ENCODE measurements around the gene SP140. TPM values are rescaled to one million over a fixed set of nuclear protein-coding genes. Genes with fewer than 3 reads are reported as not detected.

The SP140 gene
- total RNA-seq, 1 donor from 2014 or later: 0.11 TPM

DNA sequence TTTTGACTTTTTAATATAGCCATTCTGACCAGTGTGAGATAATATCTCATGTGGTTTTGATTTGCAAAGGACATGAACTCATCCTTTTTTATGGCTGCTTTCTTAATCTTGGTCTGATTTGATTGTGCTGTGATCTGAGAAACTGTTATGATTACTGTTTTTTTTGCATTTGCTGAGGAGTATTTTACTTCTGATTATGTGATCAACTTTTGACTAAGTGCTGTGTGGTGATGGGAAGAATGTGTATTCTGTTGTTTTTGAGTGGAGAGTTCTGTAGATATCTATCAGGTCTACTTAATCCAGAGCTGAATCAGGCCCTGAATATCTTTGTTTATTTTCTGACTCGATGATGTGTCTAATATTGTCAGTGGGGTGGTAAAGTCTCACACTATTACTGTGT is 118.2 kb downstream of the SP140 start:
- no peaks in the 10 kb centered on the region for H3K4me1 ChIP-seq
- intact Hi-C loops (cut with DNase I): no loop called here
- no peaks in the 10 kb centered on the region for H3K27me3 ChIP-seq
- TF ChIP-seq, protein P1, sequence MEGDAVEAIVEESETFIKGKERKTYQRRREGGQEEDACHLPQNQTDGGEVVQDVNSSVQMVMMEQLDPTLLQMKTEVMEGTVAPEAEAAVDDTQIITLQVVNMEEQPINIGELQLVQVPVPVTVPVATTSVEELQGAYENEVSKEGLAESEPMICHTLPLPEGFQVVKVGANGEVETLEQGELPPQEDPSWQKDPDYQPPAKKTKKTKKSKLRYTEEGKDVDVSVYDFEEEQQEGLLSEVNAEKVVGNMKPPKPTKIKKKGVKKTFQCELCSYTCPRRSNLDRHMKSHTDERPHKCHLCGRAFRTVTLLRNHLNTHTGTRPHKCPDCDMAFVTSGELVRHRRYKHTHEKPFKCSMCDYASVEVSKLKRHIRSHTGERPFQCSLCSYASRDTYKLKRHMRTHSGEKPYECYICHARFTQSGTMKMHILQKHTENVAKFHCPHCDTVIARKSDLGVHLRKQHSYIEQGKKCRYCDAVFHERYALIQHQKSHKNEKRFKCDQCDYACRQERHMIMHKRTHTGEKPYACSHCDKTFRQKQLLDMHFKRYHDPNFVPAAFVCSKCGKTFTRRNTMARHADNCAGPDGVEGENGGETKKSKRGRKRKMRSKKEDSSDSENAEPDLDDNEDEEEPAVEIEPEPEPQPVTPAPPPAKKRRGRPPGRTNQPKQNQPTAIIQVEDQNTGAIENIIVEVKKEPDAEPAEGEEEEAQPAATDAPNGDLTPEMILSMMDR (IDR thresholded peaks at IDR 0.05): no peak
- no peak overlapping the region for H3K4me3 ChIP-seq
- no peak for DNase-seq (ENCODE audit: low spot score in 2 of 2)
- peaks cover 0 to 11% of the 10 kb centered on the region in 2 donors for H3K36me3 ChIP-seq
- peaks cover 0 to 7% of the 10 kb centered on the region in 2 donors for H3K9me3 ChIP-seq
- no peak overlapping the region for H3K27ac ChIP-seq

DNA sequence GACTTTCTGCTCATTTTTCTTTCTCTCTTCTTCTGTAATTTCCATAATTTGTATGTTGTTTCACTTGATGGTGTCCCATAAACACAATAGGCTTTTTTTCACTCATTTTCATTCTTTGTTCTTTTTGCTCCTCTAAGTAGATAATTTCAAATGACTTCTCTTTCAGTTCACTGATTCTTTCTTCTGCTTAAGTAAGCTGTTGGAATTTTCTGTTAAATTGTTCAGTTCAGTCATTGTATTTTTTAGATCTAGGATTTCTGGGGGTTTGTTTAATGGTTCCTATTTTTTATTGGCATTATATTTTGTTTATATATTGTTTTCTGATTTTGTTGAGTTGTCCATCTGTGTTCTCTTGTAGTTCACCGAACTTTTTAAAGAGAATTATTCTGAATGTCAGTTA is 120.9 kb downstream of the SP140 start:
- intact Hi-C loops (cut with DNase I): no loop called here
- Histone ChIP-seq H3K36me3 (peaks cover 0 to 11% of the 10 kb centered on the region in 2 donors), H3K4me3 (no peak overlapping the region), H3K27ac (no peak overlapping the region), H3K4me1 (no peaks in the 10 kb centered on the region), H3K9me3 (peaks cover 0 to 7% of the 10 kb centered on the region in 2 donors), H3K27me3 (no peaks in the 10 kb centered on the region)
- DNase-seq (ENCODE audit: low spot score in 2 of 2): no peak
- TF ChIP-seq, protein P1 (IDR thresholded peaks at IDR 0.05): no peak

DNA sequence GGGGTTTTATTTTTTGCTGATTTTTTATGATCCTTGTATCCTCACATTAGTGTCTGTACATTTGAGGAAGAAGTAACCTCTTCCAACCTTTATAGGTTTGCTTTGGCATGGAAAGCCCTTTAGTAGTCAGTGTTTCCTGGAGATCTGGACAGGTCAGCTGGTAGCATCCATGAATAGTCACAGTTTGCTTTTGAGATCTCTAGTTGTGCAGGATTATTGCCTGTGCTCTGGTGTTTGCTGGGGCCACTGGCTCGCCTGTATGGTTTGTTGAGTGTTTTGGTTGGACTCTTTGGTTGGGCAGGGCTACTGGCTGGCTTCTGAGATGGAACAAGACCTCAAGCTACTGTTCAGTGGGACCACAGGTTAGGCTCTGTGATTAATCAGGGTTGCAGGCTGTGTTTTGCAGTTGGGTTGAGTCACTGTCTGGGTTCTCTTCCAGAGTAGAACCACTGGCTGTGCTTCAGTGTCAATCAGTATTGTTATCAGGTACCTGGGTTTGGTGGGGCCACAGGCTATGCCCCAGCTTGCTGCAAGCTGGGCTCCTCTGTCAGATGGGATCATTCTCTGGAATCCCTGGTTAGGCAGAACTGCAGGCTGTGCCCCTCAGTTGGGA is 121.5 kb downstream of the SP140 start:
- TF ChIP-seq, protein P1 (IDR thresholded peaks at IDR 0.05): no peak
- H3K4me1 ChIP-seq: no peaks in the 10 kb centered on the region
- intact Hi-C loops (cut with DNase I): no loop called here
- no peak for DNase-seq (ENCODE audit: low spot score in 2 of 2)
- H3K9me3 ChIP-seq: peaks cover 0 to 7% of the 10 kb centered on the region in 2 donors
- H3K4me3 ChIP-seq: no peak overlapping the region
- H3K27me3 ChIP-seq: no peaks in the 10 kb centered on the region
- no peak overlapping the region for H3K27ac ChIP-seq
- peaks cover 0 to 11% of the 10 kb centered on the region in 2 donors for H3K36me3 ChIP-seq

DNA sequence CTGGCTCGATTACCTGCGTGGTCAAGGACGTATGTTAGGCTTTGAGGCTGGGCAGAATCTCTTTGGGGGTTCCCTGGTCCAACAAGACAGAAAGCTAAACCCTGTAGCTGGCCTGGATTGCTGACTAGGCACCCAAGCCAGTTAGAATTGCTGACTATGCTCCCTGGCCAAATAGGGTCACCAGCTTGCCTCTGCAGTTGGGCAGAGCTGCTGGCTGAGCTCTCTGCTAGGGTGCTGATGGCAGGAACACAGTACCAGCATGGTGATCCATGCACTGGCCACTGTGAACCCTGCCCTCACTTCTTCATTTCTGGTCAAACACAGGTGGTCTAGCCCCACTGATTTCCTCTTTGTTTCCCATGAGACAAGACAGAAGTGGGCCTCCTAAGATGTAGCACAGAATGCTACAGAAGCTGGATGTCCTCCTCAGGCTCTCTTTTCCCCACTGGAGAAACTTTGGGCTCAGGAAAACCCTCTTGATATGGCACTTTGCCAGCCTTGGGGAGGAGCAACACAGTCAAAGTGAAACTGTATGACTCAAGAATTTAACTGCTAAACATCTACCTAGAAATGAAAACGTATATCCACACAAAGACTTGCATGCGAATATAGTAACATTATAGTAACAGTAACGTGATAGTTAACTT is 122.2 kb downstream of the SP140 start:
- TF ChIP-seq, protein P1 (IDR thresholded peaks at IDR 0.05): no peak

DNA sequence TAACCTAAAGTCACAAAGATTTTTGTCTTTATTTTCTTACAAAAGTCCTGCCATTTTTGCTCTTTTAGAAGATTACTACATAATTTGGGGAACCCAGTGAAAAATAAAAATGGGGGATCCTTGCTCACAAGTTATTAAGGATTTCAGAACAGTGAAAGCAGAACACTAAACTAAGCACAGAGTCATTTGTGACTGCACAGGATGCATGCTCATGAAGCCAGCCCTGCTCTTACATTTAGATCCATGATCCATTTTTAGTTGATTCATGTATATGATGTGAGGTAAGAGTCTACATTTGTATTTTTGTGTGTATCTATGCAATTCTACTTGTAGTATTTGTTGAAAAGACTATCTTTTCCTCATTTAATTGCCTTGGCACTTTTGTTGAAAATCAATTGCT is 123.3 kb downstream of the SP140 start:
- Histone ChIP-seq H3K4me3 (no peak overlapping the region), H3K36me3 (peaks cover 0 to 11% of the 10 kb centered on the region in 2 donors), H3K27ac (no peak overlapping the region), H3K9me3 (peaks cover 0 to 7% of the 10 kb centered on the region in 2 donors), H3K27me3 (no peaks in the 10 kb centered on the region), H3K4me1 (no peaks in the 10 kb centered on the region)
- intact Hi-C loops (cut with DNase I): no loop called here
- no peak for DNase-seq (ENCODE audit: low spot score in 2 of 2)
- TF ChIP-seq, protein P1 (IDR thresholded peaks at IDR 0.05): no peak

More for the DNA sequence above, 122.2 kb downstream of the SP140 start:
- H3K27ac ChIP-seq: no peak overlapping the region
- DNase-seq (ENCODE audit: low spot score in 2 of 2): no peak
- H3K27me3 ChIP-seq: no peaks in the 10 kb centered on the region
- peaks cover 0 to 11% of the 10 kb centered on the region in 2 donors for H3K36me3 ChIP-seq
- H3K4me1 ChIP-seq: no peaks in the 10 kb centered on the region
- H3K9me3 ChIP-seq: peaks cover 0 to 7% of the 10 kb centered on the region in 2 donors
- H3K4me3 ChIP-seq: no peak overlapping the region
- intact Hi-C loops (cut with DNase I): no loop called here
